Measurements from ENCODE around the gene SLC35B1.
A peak's percentile ranks its signal among the peaks of the same experiment; 100 is the strongest.

SLC35B1 gene, protein sequence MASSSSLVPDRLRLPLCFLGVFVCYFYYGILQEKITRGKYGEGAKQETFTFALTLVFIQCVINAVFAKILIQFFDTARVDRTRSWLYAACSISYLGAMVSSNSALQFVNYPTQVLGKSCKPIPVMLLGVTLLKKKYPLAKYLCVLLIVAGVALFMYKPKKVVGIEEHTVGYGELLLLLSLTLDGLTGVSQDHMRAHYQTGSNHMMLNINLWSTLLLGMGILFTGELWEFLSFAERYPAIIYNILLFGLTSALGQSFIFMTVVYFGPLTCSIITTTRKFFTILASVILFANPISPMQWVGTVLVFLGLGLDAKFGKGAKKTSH

DNA sequence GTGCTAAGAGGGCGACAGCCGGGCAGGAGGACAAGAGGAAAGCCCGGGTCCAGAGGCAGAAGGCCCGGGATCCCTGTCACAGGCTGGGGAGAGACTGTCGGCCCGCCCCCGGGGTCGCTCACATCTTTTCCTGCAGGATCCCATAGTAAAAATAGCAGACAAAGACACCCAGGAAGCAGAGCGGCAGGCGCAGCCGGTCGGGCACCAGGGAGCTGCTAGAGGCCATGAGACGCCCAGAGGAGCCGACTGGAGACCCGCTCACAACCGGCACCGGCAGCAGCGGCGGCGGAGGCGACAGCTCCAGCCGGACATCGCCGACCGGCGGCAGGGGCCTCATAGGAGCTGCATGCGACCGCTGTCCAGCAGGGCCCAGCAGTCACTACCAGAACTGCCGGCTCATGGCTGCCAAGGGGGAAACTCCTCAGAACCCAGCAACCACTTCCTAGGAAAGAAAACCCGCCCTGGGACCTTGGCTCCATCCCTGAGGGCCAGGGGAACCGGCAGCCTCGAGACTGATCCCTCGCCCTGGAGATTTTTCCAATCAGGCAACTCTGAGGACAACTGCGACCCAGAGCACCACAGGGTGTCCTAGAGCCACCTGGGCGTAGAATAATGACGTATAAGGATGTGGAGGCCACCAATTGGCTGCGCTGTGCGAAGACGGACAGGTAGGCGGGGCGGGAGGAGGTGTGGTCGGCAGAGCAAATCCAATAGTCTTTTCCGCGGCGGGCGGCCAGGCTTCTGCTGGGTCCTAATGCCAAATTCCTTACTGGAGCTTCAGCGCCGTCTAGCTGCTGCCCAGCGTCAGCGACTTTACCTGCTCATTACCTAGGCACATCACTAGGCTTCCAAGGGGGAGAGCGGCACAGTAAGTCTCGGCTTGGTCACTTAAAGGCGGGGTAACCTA, at the start of gene SLC35B1:
TSS of gene SLC35B1 (minus strand) at position 357 of the 907 bp plus-strand sequence. CDS start at position 226, 131 bp downstream.
- TF ChIP-seq, protein P1, sequence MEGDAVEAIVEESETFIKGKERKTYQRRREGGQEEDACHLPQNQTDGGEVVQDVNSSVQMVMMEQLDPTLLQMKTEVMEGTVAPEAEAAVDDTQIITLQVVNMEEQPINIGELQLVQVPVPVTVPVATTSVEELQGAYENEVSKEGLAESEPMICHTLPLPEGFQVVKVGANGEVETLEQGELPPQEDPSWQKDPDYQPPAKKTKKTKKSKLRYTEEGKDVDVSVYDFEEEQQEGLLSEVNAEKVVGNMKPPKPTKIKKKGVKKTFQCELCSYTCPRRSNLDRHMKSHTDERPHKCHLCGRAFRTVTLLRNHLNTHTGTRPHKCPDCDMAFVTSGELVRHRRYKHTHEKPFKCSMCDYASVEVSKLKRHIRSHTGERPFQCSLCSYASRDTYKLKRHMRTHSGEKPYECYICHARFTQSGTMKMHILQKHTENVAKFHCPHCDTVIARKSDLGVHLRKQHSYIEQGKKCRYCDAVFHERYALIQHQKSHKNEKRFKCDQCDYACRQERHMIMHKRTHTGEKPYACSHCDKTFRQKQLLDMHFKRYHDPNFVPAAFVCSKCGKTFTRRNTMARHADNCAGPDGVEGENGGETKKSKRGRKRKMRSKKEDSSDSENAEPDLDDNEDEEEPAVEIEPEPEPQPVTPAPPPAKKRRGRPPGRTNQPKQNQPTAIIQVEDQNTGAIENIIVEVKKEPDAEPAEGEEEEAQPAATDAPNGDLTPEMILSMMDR (IDR thresholded peaks at IDR 0.05; ENCODE audit: low read depth, low read length) = peak; percentile 87
- TF ChIP-seq EZH2phosphoT487 (IDR thresholded peaks at IDR 0.05; ENCODE audit: low read depth) = no peak
- Histone ChIP-seq H3K4me3 (ENCODE audit: low read length) (peak within 1 kb of the TSS; percentile 97), H2AFZ (ENCODE audit: low read depth, low read length) (peak within 1 kb of the TSS; percentile 74), H3K9ac (ENCODE audit: low read length) (peak within 1 kb of the TSS; percentile 74), H4K20me1 (ENCODE audit: insufficient read depth, low read length) (no peaks in the 10 kb centered on the region), H3K4me2 (ENCODE audit: low read length) (peak within 1 kb of the TSS; percentile 98), H3K36me3 (replicated peaks; ENCODE audit: low read depth, low read length) (peaks cover 20% of the 10 kb centered on the region), H3K9me3 (ENCODE audit: insufficient read depth, low read length) (no peaks in the 10 kb centered on the region), H3K4me1 (ENCODE audit: low read length) (peaks cover 13% of the 10 kb centered on the region), H3K79me2 (ENCODE audit: low read length) (peaks cover 22% of the 10 kb centered on the region), H3K27me3 (ENCODE audit: low read depth, low read length) (no peaks in the 10 kb centered on the region), H3K27ac (ENCODE audit: low read length) (peak within 1 kb of the TSS; percentile 65)

DNA sequence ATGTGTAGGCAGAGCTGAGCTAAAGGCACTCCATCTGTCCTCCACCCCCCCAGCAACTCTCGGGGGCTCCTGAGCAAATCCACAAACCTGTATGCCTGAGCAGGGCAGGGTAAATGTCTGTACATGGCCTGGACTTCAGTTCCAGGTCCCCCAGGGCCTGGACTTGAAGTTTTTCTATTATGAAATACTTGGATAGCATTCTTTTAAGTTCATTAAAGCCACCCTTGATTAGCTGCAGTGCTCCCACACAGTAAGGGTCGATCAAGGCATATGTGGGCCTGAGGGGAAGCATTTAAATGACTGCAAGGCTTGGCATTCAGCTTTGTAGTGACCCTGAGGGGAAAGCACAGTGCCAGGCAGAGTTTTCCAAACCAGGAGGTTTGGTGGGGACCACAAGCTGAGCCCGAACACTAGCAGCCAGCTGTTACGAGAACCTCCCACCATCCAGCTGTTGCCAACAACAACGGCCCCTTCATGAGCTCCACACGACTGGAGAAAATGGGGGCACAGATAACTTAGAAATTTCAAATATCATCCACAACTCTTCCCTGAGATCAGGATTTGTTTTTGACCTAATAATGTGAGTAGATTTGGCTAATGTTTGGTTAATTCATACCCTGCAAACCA, 49.5 kb upstream of the SLC35B1 start:
- Histone ChIP-seq H3K4me1 (ENCODE audit: low read length) (peaks cover 12% of the 10 kb centered on the region), H3K4me2 (ENCODE audit: low read length) (no peak overlapping the region), H3K79me2 (ENCODE audit: low read length) (no peaks in the 10 kb centered on the region), H3K27ac (ENCODE audit: low read length) (no peak overlapping the region), H3K27me3 (ENCODE audit: low read depth, low read length) (no peaks in the 10 kb centered on the region), H3K36me3 (replicated peaks; ENCODE audit: low read depth, low read length) (no peaks in the 10 kb centered on the region), H4K20me1 (ENCODE audit: insufficient read depth, low read length) (0 out of 2 replicates have a peak, but pooled peaks cover 4% of the 10 kb centered on the region), H3K4me3 (ENCODE audit: low read length) (no peak overlapping the region), H3K9me3 (ENCODE audit: insufficient read depth, low read length) (no peaks in the 10 kb centered on the region), H2AFZ (ENCODE audit: low read depth, low read length) (no peak overlapping the region), H3K9ac (ENCODE audit: low read length) (no peak overlapping the region)
- TF ChIP-seq EZH2phosphoT487 (IDR thresholded peaks at IDR 0.05; ENCODE audit: low read depth) = no peak
- TF ChIP-seq, protein P1 (IDR thresholded peaks at IDR 0.05; ENCODE audit: low read depth, low read length) = no peak

DNA sequence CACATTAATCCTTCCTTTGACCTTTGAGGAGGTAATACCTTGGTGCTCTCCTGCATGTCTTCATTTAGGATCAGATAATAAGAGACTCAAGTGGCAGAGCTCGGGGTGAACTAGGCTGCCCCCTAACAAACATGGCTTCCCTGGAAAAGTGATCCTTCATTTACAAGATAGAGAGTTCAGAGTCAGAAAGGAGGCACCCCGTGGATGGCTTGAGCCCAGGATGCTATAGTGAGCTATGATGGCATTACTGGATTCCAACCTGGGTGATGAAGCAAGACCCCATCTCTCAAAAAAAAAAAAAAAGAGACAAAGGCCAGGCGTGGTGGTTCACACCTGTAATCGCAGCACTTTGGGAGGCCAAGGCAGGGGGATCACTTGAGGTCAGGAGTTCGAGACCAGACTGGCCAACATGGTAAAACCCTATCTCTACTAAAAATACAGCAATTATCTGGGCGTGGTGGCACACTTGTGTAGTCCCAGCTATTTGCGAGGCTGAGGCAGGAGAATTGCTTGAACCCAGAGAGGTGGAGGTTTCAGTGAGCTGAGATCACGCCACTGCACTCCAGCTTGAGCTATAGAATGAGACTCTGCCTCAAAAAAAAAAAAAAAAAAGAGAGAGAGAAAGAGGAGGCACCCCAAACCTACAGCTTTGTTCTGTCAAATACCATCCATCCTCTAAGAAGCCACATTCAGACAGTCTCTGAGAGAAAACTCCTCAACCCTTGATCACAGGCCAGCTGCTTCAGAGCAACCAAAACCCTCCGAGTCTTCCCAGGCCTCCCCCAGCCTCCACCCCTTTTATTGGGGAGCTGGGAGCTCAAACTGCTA, 48.8 kb upstream of the SLC35B1 start:
- Histone ChIP-seq H3K4me3 (ENCODE audit: low read length) (no peak overlapping the region), H3K9me3 (ENCODE audit: insufficient read depth, low read length) (no peaks in the 10 kb centered on the region), H3K9ac (ENCODE audit: low read length) (no peak overlapping the region), H3K27me3 (ENCODE audit: low read depth, low read length) (no peaks in the 10 kb centered on the region), H3K4me1 (ENCODE audit: low read length) (peaks cover 10% of the 10 kb centered on the region), H4K20me1 (ENCODE audit: insufficient read depth, low read length) (0 out of 2 replicates have a peak, but pooled peaks cover 4% of the 10 kb centered on the region), H2AFZ (ENCODE audit: low read depth, low read length) (no peak overlapping the region), H3K36me3 (replicated peaks; ENCODE audit: low read depth, low read length) (no peaks in the 10 kb centered on the region), H3K79me2 (ENCODE audit: low read length) (no peaks in the 10 kb centered on the region), H3K4me2 (ENCODE audit: low read length) (no peak overlapping the region), H3K27ac (ENCODE audit: low read length) (no peak overlapping the region)
- TF ChIP-seq, protein P1 (IDR thresholded peaks at IDR 0.05; ENCODE audit: low read depth, low read length) = no peak
- no peak for TF ChIP-seq EZH2phosphoT487 (IDR thresholded peaks at IDR 0.05; ENCODE audit: low read depth)
